Ascending aorta (tissue), 2 donors: ENCODE results near the gene ENPP3. TPM values are rescaled to one million over a fixed set of nuclear protein-coding genes. Genes with fewer than 3 reads are reported as not detected.
"Not testable (repeated sequence)": the region's sequence is repeated elsewhere in the genome, so short reads cannot be mapped to it uniquely, and the experiment has no call there.

ENCODE experiments used
- DNase-seq, 2 donors: peaks; one replicate each; pipeline ENCODE4 v3.0.0-alpha.2; 2019; ENCODE audit warnings: low spot score in 2 of 2
- H3K27ac ChIP-seq, 2 donors: fragments of 200-600 bp; sonication (generic); one replicate each; pipeline ENCODE4 v1.5.1; 2016 to 2017; ENCODE audit warnings: mild to moderate bottlenecking in 1 of 2
- H3K27me3 ChIP-seq: fragments of 200-600 bp; sonication (generic); one replicate; pipeline ENCODE4 v1.5.1; 2017
- H3K36me3 ChIP-seq, 2 donors: fragments of 200-600 bp; sonication (generic); one replicate each; pipeline ENCODE4 v1.5.1; 2016
- H3K4me1 ChIP-seq, 2 donors: fragments of 200-600 bp; sonication (generic); one replicate each; pipeline ENCODE4 v1.5.1; 2016 to 2017; ENCODE audit warnings: mild to moderate bottlenecking in 1 of 2
- H3K4me3 ChIP-seq, 2 donors: fragments of 200-600 bp; sonication (generic); one replicate each; pipeline ENCODE4 v1.5.1; 2016 to 2017; ENCODE audit warnings: mild to moderate bottlenecking in 1 of 2
- H3K9me3 ChIP-seq, 2 donors: fragments of 200-600 bp; sonication (generic); one replicate each; pipeline ENCODE4 v1.5.1; 2016
- CTCF ChIP-seq, 3 experiments: fragments of 200-600 bp in 2 of 3; fragments of 450-650 bp in 1 of 3; sonication (generic) in 2 of 3; IDR thresholded peaks; one replicate each; pipeline ENCODE4 v1.5.1; 2016 to 2019; ENCODE audit warnings: antibody characterized with exemption in 3 of 3, mild to moderate bottlenecking in 1 of 3, moderate library complexity in 1 of 3
- intact Hi-C: fragments of 100-400 bp; cut with DNase I; formaldehyde crosslinking; loops from one replicate; pipeline ENCODE4 v1.15.1; 2023
- total RNA-seq: library from RNA; depleted of rRNA; stranded (reverse); fragments of >200 nt; gene quantifications from one replicate; pipeline ENCODE4 v1.1.0, GENCODE V29; 2016

ENPP3 gene
- total RNA-seq, 1 donor from 2014 or later: not detected

- intact Hi-C loops: no loop called here
These were observed 56.3 kb downstream of the ENPP3 start for GRCh38 chr6:131693384-131693783.

DNA sequence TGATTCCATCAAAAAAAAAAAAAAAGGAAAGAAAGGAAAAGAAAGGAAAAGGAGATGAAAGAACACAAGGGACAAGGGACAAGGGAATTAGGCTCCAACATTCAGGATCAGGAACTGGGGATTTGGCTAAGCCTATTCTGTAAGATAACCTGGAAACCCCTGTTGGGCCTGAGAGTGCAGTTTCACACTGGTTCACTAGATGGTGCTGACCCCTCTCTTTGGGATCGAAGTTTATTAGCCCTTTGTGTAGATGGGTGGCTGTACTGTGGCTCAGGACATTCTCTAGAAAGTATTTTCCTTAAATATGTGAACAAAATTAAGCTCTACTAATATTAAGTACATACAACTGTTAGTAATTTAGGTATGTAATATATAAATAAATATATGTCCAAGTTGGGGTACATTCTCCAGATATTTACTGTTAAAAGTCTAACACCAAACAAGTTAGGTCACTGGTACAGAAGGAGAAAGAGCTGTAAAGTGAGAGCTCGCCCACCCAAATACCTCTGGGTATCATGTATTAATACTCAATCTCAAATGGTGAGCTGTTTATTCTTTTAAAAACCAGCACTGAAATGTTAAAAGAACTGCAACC, 57.8 kb downstream of the ENPP3 start:
- Histone ChIP-seq H3K9me3 (no peaks in the 10 kb centered on the region), H3K27ac (no peak overlapping the region), H3K36me3 (no peaks in the 10 kb centered on the region), H3K4me3 (no peak overlapping the region), H3K27me3 (no peaks in the 10 kb centered on the region), H3K4me1 (no peaks in the 10 kb centered on the region)
- TF ChIP-seq CTCF (IDR thresholded peaks at IDR 0.05): peak; percentile 69 to 93 (median 84)
- DNase-seq: peak in 1 of 2 donors; percentile 68
- intact Hi-C loops: loop anchor here (1.0 to 5.0 kb wide), 2 partner anchors 92 to 215 kb away; no protein-coding TSS in a partner anchor

More at GRCh38 chr6:131693384-131693783, 56.3 kb downstream of the ENPP3 start:
- no peak overlapping the region for H3K4me3 ChIP-seq
- no peaks in the 10 kb centered on the region for H3K27me3 ChIP-seq
- H3K27ac ChIP-seq: no peak overlapping the region
- TF ChIP-seq CTCF (IDR thresholded peaks at IDR 0.05): no peak
- no peaks in the 10 kb centered on the region for H3K36me3 ChIP-seq
- no peaks in the 10 kb centered on the region for H3K9me3 ChIP-seq
- H3K4me1 ChIP-seq: no peaks in the 10 kb centered on the region
- no peak for DNase-seq

DNA sequence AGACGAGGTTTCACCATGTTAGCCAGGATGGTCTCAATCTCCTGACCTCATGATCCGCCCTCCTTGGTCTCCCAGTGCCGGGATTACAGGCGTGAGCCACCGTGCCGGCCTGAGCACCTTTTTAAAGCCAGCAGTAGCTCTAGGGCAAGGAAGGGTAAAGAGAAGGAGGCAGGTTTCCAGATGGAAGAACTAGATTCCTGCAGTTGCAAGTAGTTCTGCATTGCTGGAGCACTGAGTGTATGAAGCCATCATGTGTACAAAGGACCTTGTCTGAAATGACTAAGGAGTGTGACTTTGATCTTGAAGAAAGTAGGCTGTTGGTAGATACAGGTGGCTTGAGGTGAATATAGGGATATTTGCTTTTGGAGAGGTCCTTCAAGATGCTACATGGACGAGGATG, 59.9 kb downstream of the ENPP3 start:
- TF ChIP-seq CTCF (IDR thresholded peaks at IDR 0.05): no peak
- H3K4me3 ChIP-seq: no peak overlapping the region
- no peaks in the 10 kb centered on the region for H3K36me3 ChIP-seq
- no peaks in the 10 kb centered on the region for H3K27me3 ChIP-seq
- intact Hi-C loops: loop anchor here (5.0 kb wide), 1 partner anchor 90 kb away; no protein-coding TSS in a partner anchor
- no peaks in the 10 kb centered on the region for H3K9me3 ChIP-seq
- H3K4me1 ChIP-seq: no peaks in the 10 kb centered on the region
- DNase-seq: no peak
- H3K27ac ChIP-seq: no peak overlapping the region

GRCh38 chr6:131700851-131701250, 63.7 kb downstream of the ENPP3 start:
- H3K27ac ChIP-seq, H3K4me1 ChIP-seq, H3K27me3 ChIP-seq, H3K4me3 ChIP-seq, DNase-seq, intact Hi-C loops, H3K9me3 ChIP-seq, H3K36me3 ChIP-seq: not testable (repeated sequence)

GRCh38 chr6:131703905-131704304, 66.8 kb downstream of the ENPP3 start:
- H3K4me3 ChIP-seq, H3K36me3 ChIP-seq, intact Hi-C loops, DNase-seq, H3K9me3 ChIP-seq, H3K4me1 ChIP-seq, H3K27me3 ChIP-seq, H3K27ac ChIP-seq: not testable (repeated sequence)

DNA sequence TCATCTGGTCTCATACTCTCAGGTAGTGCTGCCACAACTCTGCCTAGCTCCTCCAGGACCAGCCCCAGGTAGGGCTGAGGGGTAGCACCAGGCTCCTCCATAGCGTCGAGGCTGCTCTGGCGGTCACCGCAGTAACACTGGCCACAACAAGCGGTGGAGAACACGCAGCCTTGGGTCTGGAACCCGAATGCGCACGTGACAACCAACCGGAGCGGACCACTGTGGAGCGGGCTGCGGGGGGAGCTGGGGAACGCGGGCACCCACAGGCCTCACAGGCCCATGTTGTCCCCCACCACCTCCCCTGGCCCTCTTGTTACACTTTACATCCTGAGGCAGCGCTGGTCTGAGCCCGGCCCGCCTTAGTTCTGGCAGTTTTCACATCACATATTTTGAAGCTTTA, 73.8 kb downstream of the ENPP3 start, which contains the start of gene CTAGE9:
Gene CTAGE9, minus strand, starts transcription at position 101 of the 400 bp plus-strand sequence. Its CDS starts 0 bp downstream, at position 101.
- DNase-seq, H3K4me3 ChIP-seq, H3K4me1 ChIP-seq, H3K36me3 ChIP-seq, intact Hi-C loops, H3K27me3 ChIP-seq, H3K9me3 ChIP-seq, H3K27ac ChIP-seq: not testable (repeated sequence)

DNA sequence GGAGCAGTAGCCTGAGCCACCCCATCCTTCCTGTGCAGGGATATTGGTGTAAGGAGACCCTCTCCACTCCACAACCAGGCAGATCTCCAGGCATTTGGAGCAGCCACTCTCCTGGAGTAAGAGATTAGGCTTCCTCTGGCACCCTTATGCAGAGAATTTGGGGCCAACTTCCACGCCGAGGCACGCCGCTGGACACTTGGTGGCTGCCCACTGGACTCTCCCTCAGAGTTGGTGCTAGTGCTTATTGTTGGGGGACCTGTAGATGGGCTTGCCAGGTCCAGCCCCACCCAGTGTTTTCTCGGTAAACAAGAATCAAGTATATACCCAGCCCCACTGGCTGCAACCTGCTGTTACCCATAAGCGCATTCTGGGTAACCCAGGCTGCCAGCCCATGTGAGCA, 78.5 kb downstream of the ENPP3 start:
- H3K27ac ChIP-seq, H3K36me3 ChIP-seq, DNase-seq, H3K9me3 ChIP-seq, H3K27me3 ChIP-seq, H3K4me1 ChIP-seq, H3K4me3 ChIP-seq, intact Hi-C loops: not testable (repeated sequence)
